DMS 273 (cell line): ENCODE results near the gene POMT2.
A peak's percentile ranks its signal among the peaks of the same experiment; 100 is the strongest.
"Not testable (repeated sequence)": the region's sequence is repeated elsewhere in the genome, so short reads cannot be mapped to it uniquely, and the experiment has no call there.

Experiments
- DNase-seq: peaks from one replicate; lab custom pipeline; 2025; ENCODE audit not compliant: unreplicated experiment; lab: John Stamatoyannopoulos, UW

The POMT2 gene

GRCh38 chr14:77320238-77320935 lies at the start of gene POMT2:
Gene POMT2 (minus strand): TSS chr14:77320883. CDS start chr14:77320681, 202 bp downstream.
- peak; percentile 97 for DNase-seq

GRCh38 chr14:77369285-77369684 lies 48.6 kb upstream of the POMT2 start:
- DNase-seq, result no peak

GRCh38 chr14:77364146-77364545 lies 43.5 kb upstream of the POMT2 start:
- no peak for DNase-seq

- DNase-seq, result no peak
Measured at GRCh38 chr14:77359626-77360025, 38.9 kb upstream of the POMT2 start.

- DNase-seq, result no peak
Measured at GRCh38 chr14:77356899-77357298, 36.2 kb upstream of the POMT2 start.

- no peak for DNase-seq
Measured at GRCh38 chr14:77355811-77356210, 35.1 kb upstream of the POMT2 start.

GRCh38 chr14:77353469-77354141 lies 32.9 kb upstream of the POMT2 start:
- DNase-seq, result no peak

- DNase-seq, result no peak
Measured at GRCh38 chr14:77347751-77348150, 27.1 kb upstream of the POMT2 start.

- DNase-seq, result no peak
Measured at GRCh38 chr14:77346495-77346894, 25.8 kb upstream of the POMT2 start.

- peak; percentile 23 for DNase-seq
Measured at GRCh38 chr14:77344377-77344996, 23.8 kb upstream of the POMT2 start.

- DNase-seq, result peak; percentile 69
Measured at GRCh38 chr14:77343662-77344061, 23.0 kb upstream of the POMT2 start.

GRCh38 chr14:77342726-77343397 lies 22.2 kb upstream of the POMT2 start:
- DNase-seq, result no peak

- DNase-seq, result no peak
Measured at GRCh38 chr14:77340389-77340788, 19.7 kb upstream of the POMT2 start.

- no peak for DNase-seq
Measured at GRCh38 chr14:77339407-77339806, 18.7 kb upstream of the POMT2 start.

GRCh38 chr14:77338302-77338701 lies 17.6 kb upstream of the POMT2 start:
- no peak for DNase-seq

GRCh38 chr14:77337880-77338279 lies 17.2 kb upstream of the POMT2 start:
- DNase-seq, result no peak

- not testable (repeated sequence) for DNase-seq
Measured at GRCh38 chr14:77337255-77337654, 16.6 kb upstream of the POMT2 start.

- DNase-seq, result no peak
Measured at GRCh38 chr14:77335576-77335975, 14.9 kb upstream of the POMT2 start.

GRCh38 chr14:77329872-77330271 lies 9.2 kb upstream of the POMT2 start:
- no peak for DNase-seq

- DNase-seq, result no peak
Measured at GRCh38 chr14:77327111-77327510, 6.4 kb upstream of the POMT2 start.

GRCh38 chr14:77325746-77326094 lies 5.0 kb upstream of the POMT2 start:
- no peak for DNase-seq
